Mesodermal cell (in vitro differentiated cells): ENCODE measurements around the gene TXN.
"Not testable (repeated sequence)": the region's sequence is repeated elsewhere in the genome, so short reads cannot be mapped to it uniquely, and the experiment has no call there.

Source experiments
- H3K27ac ChIP-seq: 2 replicates; pipeline ENCODE4 v1.7.0; 2013; ENCODE audit warnings: mild to moderate bottlenecking, low read depth, low read length, moderate library complexity; ENCODE audit not compliant: severe bottlenecking
- H3K36me3 ChIP-seq: 2 replicates; pipeline ENCODE4 v1.7.1; 2013; ENCODE audit warnings: mild to moderate bottlenecking, low read length, moderate library complexity; ENCODE audit not compliant: control insufficient read depth, insufficient read depth
- H3K4me1 ChIP-seq: one replicate; pipeline ENCODE4 v1.7.1; 2013; ENCODE audit warnings: mild to moderate bottlenecking, low read length; ENCODE audit not compliant: insufficient read depth, control insufficient read depth, poor library complexity, severe bottlenecking
- H3K4me3 ChIP-seq: 2 replicates; pipeline ENCODE4 v1.7.0; 2013; ENCODE audit warnings: low read length, control low read depth, mild to moderate bottlenecking; ENCODE audit not compliant: insufficient read depth, poor library complexity, severe bottlenecking; ENCODE audit errors: extremely low read depth
- H3K9me3 ChIP-seq: 2 replicates; pipeline ENCODE4 v1.7.1; 2013; ENCODE audit warnings: mild to moderate bottlenecking, low read length, moderate library complexity; ENCODE audit not compliant: control insufficient read depth
- WGBS, 2 experiments: methylation state at CpG; one replicate each; pipeline ENCODE4 v1.1.5; 2013; ENCODE audit warnings: missing lambda C conversion rate in 2 of 2; ENCODE audit not compliant: insufficient coverage in 2 of 2; 5-methylcytosine and 5-hydroxymethylcytosine counted together

TXN gene

GRCh38 chr9:110257097-110257841, 962 bp upstream of the TXN start:
- Histone ChIP-seq H3K4me3 (peak overlapping the region; percentile 81), H3K36me3 (no peaks in the 10 kb centered on the region), H3K27ac (peak overlapping the region; percentile 62), H3K4me1 (peaks cover 17% of the 10 kb centered on the region), H3K9me3 (no peaks in the 10 kb centered on the region)
- 5 to 9% methylated on average over 9 to 10 of the region's 14 CpGs for WGBS, 2 experiments

GRCh38 chr9:110255463-110256379, 586 bp downstream of the TXN start:
- 0% methylated on average over 68 to 69 of the region's 81 CpGs for WGBS, 2 experiments
- Histone ChIP-seq H3K27ac (peak overlapping the region; percentile 79), H3K9me3 (no peaks in the 10 kb centered on the region), H3K4me1 (peaks cover 17% of the 10 kb centered on the region), H3K36me3 (peaks cover 6% of the 10 kb centered on the region), H3K4me3 (peak overlapping the region; percentile 81)

GRCh38 chr9:110255034-110255462, 1.3 kb downstream of the TXN start:
- 2 to 6% methylated on average over 10 to 15 of the region's 17 CpGs for WGBS, 2 experiments
- no peak overlapping the region for H3K27ac ChIP-seq
- H3K36me3 ChIP-seq, result peaks cover 13% of the 10 kb centered on the region
- no peaks in the 10 kb centered on the region for H3K9me3 ChIP-seq
- peaks cover 17% of the 10 kb centered on the region for H3K4me1 ChIP-seq
- H3K4me3 ChIP-seq, result peak overlapping the region; percentile 81

DNA sequence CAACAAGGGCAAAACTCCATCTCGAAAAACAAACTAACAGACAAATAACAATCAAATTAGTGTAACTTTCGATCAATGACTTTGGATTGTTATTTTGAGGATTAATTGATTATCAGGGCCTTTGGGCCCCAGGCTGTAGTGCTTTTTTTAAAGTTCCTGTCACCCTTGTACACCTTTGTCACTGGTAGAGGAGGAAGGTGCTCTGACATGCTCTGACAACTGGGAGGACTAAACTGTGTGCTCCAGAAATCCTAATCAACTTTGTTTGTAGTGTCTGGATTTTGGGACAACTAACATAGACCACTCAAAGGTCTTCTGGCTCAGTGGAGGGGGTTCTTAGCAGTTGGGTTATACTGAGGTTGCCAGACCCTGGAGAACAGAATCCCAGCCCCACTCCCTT, 1.8 kb downstream of the TXN start:
- Histone ChIP-seq H3K27ac (no peak overlapping the region), H3K9me3 (no peaks in the 10 kb centered on the region), H3K4me1 (peaks cover 17% of the 10 kb centered on the region), H3K36me3 (peaks cover 18% of the 10 kb centered on the region), H3K4me3 (peak overlapping the region; percentile 81)
- no CpG with 5 or more reads among the region's 2 CpGs for WGBS, 2 experiments

GRCh38 chr9:110252509-110253139, 3.7 kb downstream of the TXN start:
- Histone ChIP-seq H3K4me1 (peaks cover 16% of the 10 kb centered on the region), H3K9me3 (no peaks in the 10 kb centered on the region), H3K36me3 (peaks cover 32% of the 10 kb centered on the region), H3K27ac (no peak overlapping the region), H3K4me3 (no peak overlapping the region)
- 90 to 95% methylated on average over 4 to 8 of the region's 10 CpGs for WGBS, 2 experiments

GRCh38 chr9:110251770-110252169, 4.5 kb downstream of the TXN start:
- 91 to 100% methylated on average over 5 of the region's 5 CpGs for WGBS, 2 experiments
- H3K9me3 ChIP-seq, H3K27ac ChIP-seq, H3K4me3 ChIP-seq: not testable (repeated sequence)
- Histone ChIP-seq H3K4me1 (peaks cover 14% of the 10 kb centered on the region), H3K36me3 (peaks cover 40% of the 10 kb centered on the region)

GRCh38 chr9:110251212-110251611, 5.1 kb downstream of the TXN start:
- H3K4me1 ChIP-seq, result peaks cover 14% of the 10 kb centered on the region
- no peaks in the 10 kb centered on the region for H3K9me3 ChIP-seq
- WGBS, 2 experiments, result 100% methylated on average over 1 of the region's 4 CpGs
- no peak overlapping the region for H3K27ac ChIP-seq
- no peak overlapping the region for H3K4me3 ChIP-seq
- H3K36me3 ChIP-seq, result peaks cover 46% of the 10 kb centered on the region

- peaks cover 57% of the 10 kb centered on the region for H3K36me3 ChIP-seq
- 96 to 100% methylated on average over 1 to 4 of the region's 4 CpGs for WGBS, 2 experiments
- H3K4me1 ChIP-seq, result peaks cover 12% of the 10 kb centered on the region
- H3K9me3 ChIP-seq, result no peaks in the 10 kb centered on the region
- H3K4me3 ChIP-seq, result no peak overlapping the region
- H3K27ac ChIP-seq, result no peak overlapping the region
Observed at GRCh38 chr9:110249603-110250002, 6.7 kb downstream of the TXN start.

- Histone ChIP-seq H3K9me3 (no peaks in the 10 kb centered on the region), H3K36me3 (peaks cover 66% of the 10 kb centered on the region)
- WGBS, 2 experiments, result 83% methylated on average over 2 of the region's 2 CpGs; no CpG with 5 or more reads in 1 of the 2 experiments
Observed at GRCh38 chr9:110248361-110248760, 7.9 kb downstream of the TXN start.

GRCh38 chr9:110246214-110246613, 10.1 kb downstream of the TXN start:
- Histone ChIP-seq H3K27ac (no peak overlapping the region), H3K4me3 (no peak overlapping the region), H3K36me3 (peaks cover 78% of the 10 kb centered on the region), H3K4me1 (no peaks in the 10 kb centered on the region), H3K9me3 (no peaks in the 10 kb centered on the region)
- 93 to 96% methylated on average over 4 to 5 of the region's 6 CpGs for WGBS, 2 experiments

More at GRCh38 chr9:110248361-110248760, 7.9 kb downstream of the TXN start:
- H3K27ac ChIP-seq, result no peak overlapping the region
- no peak overlapping the region for H3K4me3 ChIP-seq
- no peaks in the 10 kb centered on the region for H3K4me1 ChIP-seq
